ENCODE data around the gene FIZ1. TPM values are rescaled to one million over a fixed set of nuclear protein-coding genes. Genes with fewer than 3 reads are reported as not detected.

Gene FIZ1
- total and polyA plus RNA-seq, 2 of the 4 experiments (the other 2 are of a cell fraction) = 1.3 to 5.9 TPM

GRCh38 chr19:55638864-55639359, 39.6 kb upstream of the FIZ1 start:
- Histone ChIP-seq H3K9ac (ENCODE audit: low read depth, low read length) (no peak overlapping the region), H4K20me1 (ENCODE audit: insufficient read depth, low read length) (0 out of 2 replicates have a peak, but pooled peaks cover 9% of the 10 kb centered on the region), H3K4ac (ENCODE audit: low read depth, low read length) (no peak overlapping the region), H2BK15ac (ENCODE audit: low read depth, low read length) (no peak overlapping the region), H2BK120ac (ENCODE audit: low read depth, low read length) (no peak overlapping the region), H2AFZ (replicated peaks; ENCODE audit: low read length, poor library complexity) (no peak overlapping the region), H4K91ac (ENCODE audit: insufficient read depth, low read depth, low read length) (no peak overlapping the region), H2AK5ac (ENCODE audit: low read depth, low read length) (0 out of 2 replicates have a peak overlapping the region, but pooled peaks have one; percentile 18), H4K8ac (ENCODE audit: low read depth in 2 of 2, low read length in 2 of 2) (no peak overlapping the region), H3K56ac (ENCODE audit: extremely low read depth, insufficient read depth, low read length) (no peak overlapping the region), H3K27ac (ENCODE audit: insufficient read depth, low read length) (no peak overlapping the region), H3K9me3 (ENCODE audit: control insufficient read depth, insufficient read depth, low read length) (no peaks in the 10 kb centered on the region), H3K14ac (replicated peaks; ENCODE audit: low read depth, low read length) (no peak overlapping the region), H2AK9ac (replicated peaks; ENCODE audit: low read depth, low read length, poor library complexity) (peak overlapping the region; percentile 15), H4K5ac (ENCODE audit: low read depth, low read length) (no peak overlapping the region), H3K18ac (ENCODE audit: low read depth, low read length) (no peak overlapping the region), H2BK20ac (ENCODE audit: low read depth, low read length) (no peak overlapping the region), H3K4me2 (ENCODE audit: low read depth, low read length) (no peak overlapping the region), H3K4me3 (ENCODE audit: insufficient read depth, low read depth, low read length) (no peak overlapping the region), H2BK5ac (ENCODE audit: low read depth, low read length, poor library complexity, severe bottlenecking) (no peak overlapping the region), H3K4me1 (ENCODE audit: control insufficient read depth, insufficient read depth, low read length) (peaks cover 18% of the 10 kb centered on the region), H3K27me3 (ENCODE audit: control insufficient read depth, insufficient read depth, low read length) (no peaks in the 10 kb centered on the region), H3K79me1 (ENCODE audit: low read depth in 1 of 2, low read length in 2 of 2) (peaks cover 35 to 80% of the 10 kb centered on the region in 2 experiments), H3K23ac (ENCODE audit: low read depth, low read length) (no peak overlapping the region), H3K36me3 (ENCODE audit: control insufficient read depth, insufficient read depth, low read length) (peaks cover 4% of the 10 kb centered on the region; the same call in 1 of the 2 replicates), H3K9me1 (ENCODE audit: insufficient read depth, low read length) (peaks cover 18% of the 10 kb centered on the region)
- in situ Hi-C loops (cut with MboI; ENCODE audit: low sequenced_read_pairs) (loop anchor here (25.0 kb wide), 2 partner anchors 352 to 527 kb away; partner anchors contain the start of genes BRSK1, HSPBP1 and PPP1R12C), intact Hi-C loops (cut with micrococcal nuclease) (loop anchor here (10.0 kb wide), 1 partner anchor 426 kb away; no protein-coding TSS in a partner anchor), dilution Hi-C loops (cut with HindIII; ENCODE audit: low sequenced_read_pairs, unreplicated experiment) (no loop called here)
- ATAC-seq (ENCODE audit: low read depth) (no peak), DNase-seq (peak; percentile 21)
- no CpG with 5 or more reads among the region's 6 CpGs for WGBS, 2 experiments (ENCODE audit: extremely low coverage in 2 of 2, insufficient read length in 1 of 2)
- TF ChIP-seq FOS (IDR thresholded peaks at IDR 0.05; ENCODE audit: low read depth, low read length) = no peak
- TF ChIP-seq, protein P1, sequence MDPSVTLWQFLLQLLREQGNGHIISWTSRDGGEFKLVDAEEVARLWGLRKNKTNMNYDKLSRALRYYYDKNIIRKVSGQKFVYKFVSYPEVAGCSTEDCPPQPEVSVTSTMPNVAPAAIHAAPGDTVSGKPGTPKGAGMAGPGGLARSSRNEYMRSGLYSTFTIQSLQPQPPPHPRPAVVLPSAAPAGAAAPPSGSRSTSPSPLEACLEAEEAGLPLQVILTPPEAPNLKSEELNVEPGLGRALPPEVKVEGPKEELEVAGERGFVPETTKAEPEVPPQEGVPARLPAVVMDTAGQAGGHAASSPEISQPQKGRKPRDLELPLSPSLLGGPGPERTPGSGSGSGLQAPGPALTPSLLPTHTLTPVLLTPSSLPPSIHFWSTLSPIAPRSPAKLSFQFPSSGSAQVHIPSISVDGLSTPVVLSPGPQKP (IDR thresholded peaks at IDR 0.05; ENCODE audit: borderline replicate concordance, low read depth, low read length) = no peak
- no peak for TF ChIP-seq MXI1 (IDR thresholded peaks at IDR 0.05; ENCODE audit: borderline replicate concordance, low read depth, low read length)
- TF ChIP-seq RFX5 (IDR thresholded peaks at IDR 0.05; ENCODE audit: low read depth, low read length) = no peak
- no peak for TF ChIP-seq CEBPB (IDR thresholded peaks at IDR 0.05; ENCODE audit: low read depth, low read length)
- 0 out of 2 replicates have a peak, but pooled peaks have one; percentile 15 for TF ChIP-seq SMC3 (IDR thresholded peaks at IDR 0.05; ENCODE audit: low read depth, low read length)
- no peak for TF ChIP-seq MAZ (IDR thresholded peaks at IDR 0.05; ENCODE audit: borderline replicate concordance, low read depth, low read length)
- peak; percentile 9; the same call in 1 of the 2 replicates for TF ChIP-seq RAD21 (IDR thresholded peaks at IDR 0.05; ENCODE audit: low read length)
- TF ChIP-seq MAFK (IDR thresholded peaks at IDR 0.05; ENCODE audit: low read depth, low read length) = no peak
- TF ChIP-seq, protein P2, sequence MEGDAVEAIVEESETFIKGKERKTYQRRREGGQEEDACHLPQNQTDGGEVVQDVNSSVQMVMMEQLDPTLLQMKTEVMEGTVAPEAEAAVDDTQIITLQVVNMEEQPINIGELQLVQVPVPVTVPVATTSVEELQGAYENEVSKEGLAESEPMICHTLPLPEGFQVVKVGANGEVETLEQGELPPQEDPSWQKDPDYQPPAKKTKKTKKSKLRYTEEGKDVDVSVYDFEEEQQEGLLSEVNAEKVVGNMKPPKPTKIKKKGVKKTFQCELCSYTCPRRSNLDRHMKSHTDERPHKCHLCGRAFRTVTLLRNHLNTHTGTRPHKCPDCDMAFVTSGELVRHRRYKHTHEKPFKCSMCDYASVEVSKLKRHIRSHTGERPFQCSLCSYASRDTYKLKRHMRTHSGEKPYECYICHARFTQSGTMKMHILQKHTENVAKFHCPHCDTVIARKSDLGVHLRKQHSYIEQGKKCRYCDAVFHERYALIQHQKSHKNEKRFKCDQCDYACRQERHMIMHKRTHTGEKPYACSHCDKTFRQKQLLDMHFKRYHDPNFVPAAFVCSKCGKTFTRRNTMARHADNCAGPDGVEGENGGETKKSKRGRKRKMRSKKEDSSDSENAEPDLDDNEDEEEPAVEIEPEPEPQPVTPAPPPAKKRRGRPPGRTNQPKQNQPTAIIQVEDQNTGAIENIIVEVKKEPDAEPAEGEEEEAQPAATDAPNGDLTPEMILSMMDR (conservative IDR thresholded peaks at IDR 0.05; ENCODE audit: low read depth, low read length) = peak; percentile 47
- BruUV-seq (replicated peaks) = no TSS peak
- ChIA-PET POLR2A (ENCODE audit: unreplicated experiment) (no interaction called here), CTCF (no interaction called here)
